ENCODE results near the gene CPB2.

DNA sequence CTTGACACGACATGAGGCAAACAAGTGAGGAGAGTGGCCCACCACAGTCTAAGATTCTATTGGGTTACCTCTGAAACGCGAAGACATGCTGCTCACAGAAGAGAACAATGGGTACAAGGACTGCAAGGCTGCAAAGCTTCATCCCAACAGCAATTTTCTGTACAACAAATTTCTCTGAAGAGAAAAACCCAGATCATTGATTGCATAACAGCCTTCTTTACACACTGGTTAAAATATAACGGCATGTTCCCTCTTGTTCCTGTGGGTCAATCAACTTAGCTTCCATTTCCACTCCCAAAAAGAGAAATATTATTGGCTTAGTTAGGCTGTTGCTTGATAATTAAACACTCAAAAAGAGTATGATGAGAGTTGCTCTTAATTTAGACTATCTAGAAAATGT is at the start of gene CPB2:
- TF ChIP-seq, protein P1, sequence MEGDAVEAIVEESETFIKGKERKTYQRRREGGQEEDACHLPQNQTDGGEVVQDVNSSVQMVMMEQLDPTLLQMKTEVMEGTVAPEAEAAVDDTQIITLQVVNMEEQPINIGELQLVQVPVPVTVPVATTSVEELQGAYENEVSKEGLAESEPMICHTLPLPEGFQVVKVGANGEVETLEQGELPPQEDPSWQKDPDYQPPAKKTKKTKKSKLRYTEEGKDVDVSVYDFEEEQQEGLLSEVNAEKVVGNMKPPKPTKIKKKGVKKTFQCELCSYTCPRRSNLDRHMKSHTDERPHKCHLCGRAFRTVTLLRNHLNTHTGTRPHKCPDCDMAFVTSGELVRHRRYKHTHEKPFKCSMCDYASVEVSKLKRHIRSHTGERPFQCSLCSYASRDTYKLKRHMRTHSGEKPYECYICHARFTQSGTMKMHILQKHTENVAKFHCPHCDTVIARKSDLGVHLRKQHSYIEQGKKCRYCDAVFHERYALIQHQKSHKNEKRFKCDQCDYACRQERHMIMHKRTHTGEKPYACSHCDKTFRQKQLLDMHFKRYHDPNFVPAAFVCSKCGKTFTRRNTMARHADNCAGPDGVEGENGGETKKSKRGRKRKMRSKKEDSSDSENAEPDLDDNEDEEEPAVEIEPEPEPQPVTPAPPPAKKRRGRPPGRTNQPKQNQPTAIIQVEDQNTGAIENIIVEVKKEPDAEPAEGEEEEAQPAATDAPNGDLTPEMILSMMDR (IDR thresholded peaks at IDR 0.05) = no peak
- no peak for TF ChIP-seq ZFX (IDR thresholded peaks at IDR 0.05; ENCODE audit: borderline replicate concordance)

Measured in 22Rv1 (cell line).